GM12878 (cell line): Measurements from ENCODE around the gene TBC1D8. TPM values are rescaled to one million over a fixed set of nuclear protein-coding genes. Genes with fewer than 3 reads are reported as not detected.

Source experiments
- ATAC-seq: fragments of 200-7000 bp; cut with Tn5 transposase; 3 replicates; pipeline ENCODE4 v1.9.1; 2020; ENCODE audit warnings: mild to moderate bottlenecking, moderate library complexity
- BruUV-seq: library from RNA; stranded (reverse); fragments of 400-500 nt; replicated peaks from 2 replicates; lab custom pipeline; 2021; lab: Mats Ljungman, UMichigan
- CTCF ChIA-PET: fragments of 300-600 bp; sonication (Branson Sonifier 250); formaldehyde crosslinking; extraction: SDS; loops from one replicate; lab custom pipeline; 2021; ENCODE audit warnings: inconsistent platforms; lab: Yijun Ruan, JAX
- POLR2A ChIA-PET: fragments of 350-600 bp; formaldehyde crosslinking; extraction: SDS; loops from one replicate; lab custom pipeline; 2021; ENCODE audit warnings: inconsistent platforms; lab: Charles Lee
- RAD21 ChIA-PET: fragments of 300-600 bp; sonication (Branson Sonifier 250); formaldehyde crosslinking; loops from one replicate; lab custom pipeline; 2023; ENCODE audit warnings: antibody characterized with exemption; ENCODE audit not compliant: unreplicated experiment; lab: Charles Lee
- SMC1A ChIA-PET: fragments of 300-600 bp; sonication (Branson Sonifier 250); formaldehyde crosslinking; loops from one replicate; lab custom pipeline; 2023; ENCODE audit not compliant: unreplicated experiment, uncharacterized antibody; lab: Charles Lee
- DNase-seq: peaks from one replicate; pipeline ENCODE4 v3.0.0-alpha.2; 2011; ENCODE audit warnings: low read depth, low spot score
- FAIRE-seq: peaks from 3 replicates; lab custom pipeline; 2011; peaks lifted over from hg19 to GRCh38; lab: Jason Lieb, UNC
- H2AFZ ChIP-seq: 2 replicates; pipeline ENCODE4 v1.6.0; 2011; ENCODE audit warnings: low read depth, low read length, control low read depth; ENCODE audit not compliant: control insufficient read depth
- H3K27ac ChIP-seq: 2 replicates; pipeline ENCODE4 v1.5.1; 2011; ENCODE audit warnings: control low read depth; ENCODE audit not compliant: control insufficient read depth, insufficient read depth
- H3K27me3 ChIP-seq, 2 experiments: replicated peaks in 1 of 2; 2 replicates each; pipeline versions ENCODE4 v1.6.0 to v1.6.1; 2011; ENCODE audit warnings: low read length in 1 of 2; ENCODE audit not compliant: control insufficient read depth in 2 of 2, insufficient read depth in 2 of 2
- H3K36me3 ChIP-seq, 2 experiments: 2 replicates each; pipeline ENCODE4 v1.5.1; 2011; ENCODE audit warnings: low read length in 1 of 2; ENCODE audit not compliant: control insufficient read depth in 2 of 2, insufficient read depth in 2 of 2
- H3K4me1 ChIP-seq: 2 replicates; pipeline ENCODE4 v1.6.1; 2011; ENCODE audit warnings: mild to moderate bottlenecking, low read length, moderate library complexity, mixed read lengths; ENCODE audit not compliant: control insufficient read depth, insufficient read depth
- H3K4me2 ChIP-seq: 2 replicates; pipeline ENCODE4 v1.6.0; 2011; ENCODE audit warnings: control low read depth; ENCODE audit not compliant: control insufficient read depth, insufficient read depth
- H3K4me3 ChIP-seq: fragments of 200-600 bp; sonication (generic); 2 replicates; pipeline ENCODE4 v1.5.1; 2016
- H3K79me2 ChIP-seq: 2 replicates; pipeline ENCODE4 v1.6.0; 2011; ENCODE audit warnings: low read length; ENCODE audit not compliant: control insufficient read depth, insufficient read depth
- H3K9ac ChIP-seq: 2 replicates; pipeline ENCODE4 v1.8.0; 2011; ENCODE audit warnings: low read length, control low read depth, mixed read lengths; ENCODE audit not compliant: control insufficient read depth, insufficient read depth
- H3K9me3 ChIP-seq: replicated peaks from 3 replicates; pipeline ENCODE4 v1.5.1; 2011; ENCODE audit warnings: mild to moderate bottlenecking, low read length; ENCODE audit not compliant: control insufficient read depth, insufficient read depth
- H4K20me1 ChIP-seq: 2 replicates; pipeline ENCODE4 v1.6.0; 2011; ENCODE audit not compliant: control insufficient read depth, insufficient read depth
- BMI1 ChIP-seq: fragments of 450-650 bp; IDR thresholded peaks from 2 replicates; pipeline ENCODE4 v1.6.1; 2016; ENCODE audit warnings: mild to moderate bottlenecking, moderate library complexity, borderline replicate concordance
- EED ChIP-seq: sonication (generic); IDR thresholded peaks from 2 replicates; pipeline ENCODE4 v1.6.1; 2016; ENCODE audit warnings: antibody characterized with exemption, low read depth
- SMARCA5 ChIP-seq: fragments of 450-650 bp; IDR thresholded peaks from 2 replicates; pipeline ENCODE4 v1.6.1; 2017; ENCODE audit warnings: mild to moderate bottlenecking
- SPI1 ChIP-seq: IDR thresholded peaks from 2 replicates; pipeline ENCODE4 v1.6.1; 2011; ENCODE audit warnings: low read depth, mild to moderate bottlenecking, low read length, moderate library complexity, borderline replicate concordance; ENCODE audit not compliant: insufficient read depth
- SUZ12 ChIP-seq: fragments of 200-600 bp; sonication (generic); IDR thresholded peaks from one replicate; pipeline ENCODE4 v1.6.1; 2018; ENCODE audit warnings: antibody characterized with exemption, mild to moderate bottlenecking; ENCODE audit not compliant: unreplicated experiment
- WGBS: methylation state at CpG from one replicate; pipeline ENCODE4 v1.1.6; 2016; ENCODE audit warnings: low lambda C conversion rate; ENCODE audit not compliant: insufficient replicate concordance, insufficient coverage; ENCODE audit errors: missing lambda C conversion rate; 5-methylcytosine and 5-hydroxymethylcytosine counted together
- in situ Hi-C: fragments of 300-500 bp; cut with MboI; formaldehyde crosslinking; loops from 9 replicates; pipeline ENCODE4 v1.14.3; 2018; ENCODE audit warnings: mixed read lengths
- intact Hi-C: fragments of 100-400 bp; cut with micrococcal nuclease; formaldehyde crosslinking; loops from one replicate; pipeline ENCODE4 v1.14.2; 2022; ENCODE audit not compliant: unreplicated experiment
- polyA plus RNA-seq, 11 experiments: library from polyadenylated mRNA; depleted of rRNA in 4 of 11; unstranded in 6 of 11; stranded (reverse) in 5 of 11; fragments of >200 nt; fragmentation: Nextera tagmentation in 4 of 11; fragmentation: Illumina TruSeq in 1 of 11; extraction: Ambion mirVana in 4 of 11; extraction: Trizol in 1 of 11; gene quantifications; 1 replicate in 1 of 11; 2 replicates in 10 of 11; pipeline versions ENCODE4 v1.2.1 to v1.2.3, GENCODE V29; 2011 to 2016; ENCODE audit warnings: inconsistent platforms in 2 of 11, missing spikeins in 2 of 11, low read depth in 1 of 11
- total RNA-seq, 4 experiments: library from RNA; depleted of rRNA in 3 of 4; stranded (reverse); fragments of >200 nt in 3 of 4; fragmentation: Illumina TruSeq in 1 of 4; extraction: Trizol in 1 of 4; gene quantifications; 2 replicates each; pipeline versions ENCODE4 v1.2.1 to v1.2.3, GENCODE V29; 2013 to 2021

TBC1D8 gene
- total and polyA plus RNA-seq, 10 of the 15 experiments (the other 5 are each of a cell fraction or from before 2014, with no cell fraction given) = 0.80 to 4.9 (median 4.4) TPM

DNA sequence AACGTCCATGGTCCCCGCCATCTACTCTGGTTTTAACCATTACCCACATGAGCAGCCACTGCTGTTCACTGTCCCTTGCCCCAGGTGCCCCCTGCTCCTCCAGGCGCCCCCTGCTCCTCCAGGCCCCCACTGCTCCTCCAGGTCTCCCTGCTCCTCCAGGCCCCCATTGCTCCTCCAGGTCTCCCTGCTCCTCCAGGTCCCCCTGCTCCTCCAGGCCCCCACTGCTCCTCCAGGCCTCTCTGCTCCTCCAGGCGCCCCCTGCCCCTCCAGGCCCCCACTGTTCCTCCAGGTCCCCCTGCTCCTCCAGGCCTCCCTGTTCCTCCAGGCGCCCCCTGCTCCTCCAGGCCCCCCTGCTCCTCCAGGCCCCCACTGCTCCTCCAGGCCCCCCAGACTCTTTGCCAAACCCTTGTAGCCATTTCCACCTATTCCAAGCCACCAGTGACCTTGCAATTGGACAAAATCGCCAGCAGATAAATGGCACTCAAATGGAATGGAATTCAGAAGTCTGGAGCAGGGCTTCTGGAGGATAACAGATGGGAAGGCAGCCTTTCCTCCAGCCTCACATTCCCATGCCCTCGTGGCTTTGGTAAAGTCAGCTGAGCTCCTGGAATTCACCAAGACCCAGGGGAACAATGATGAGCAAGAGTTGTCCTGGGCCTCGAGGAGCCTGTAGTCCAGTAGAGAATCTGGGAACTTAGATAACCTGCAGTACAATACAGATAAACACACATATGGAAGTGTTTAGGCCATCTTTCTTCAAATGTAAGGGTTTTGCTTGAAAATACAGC, 162.4 kb downstream of the TBC1D8 start (continued):
- TF ChIP-seq SUZ12 (no peak), SPI1 (no peak), EED (no peak)

DNA sequence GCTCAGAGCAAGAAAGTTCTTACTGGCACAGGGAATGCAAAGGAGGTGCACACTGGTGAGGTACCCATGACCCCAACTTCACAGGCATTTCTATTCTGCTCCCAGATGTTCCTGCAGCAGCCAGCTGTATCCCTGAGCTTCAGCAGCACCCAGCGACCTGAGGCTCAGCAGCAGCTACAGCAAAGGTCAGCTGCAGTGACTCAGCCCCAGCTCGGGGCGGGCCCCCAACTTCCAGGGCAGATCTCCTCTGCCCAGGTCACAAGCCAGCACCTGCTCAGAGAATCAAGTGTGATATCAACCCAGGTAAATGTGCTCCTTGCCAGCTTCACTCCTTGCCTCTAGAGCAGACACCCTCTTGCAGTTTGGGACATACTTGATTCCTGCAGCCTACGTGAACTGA, 163.2 kb downstream of the TBC1D8 start:
- in situ Hi-C loops (loop anchor here (10.0 kb wide), 3 partner anchors 253 to 723 kb away; no protein-coding TSS in a partner anchor), intact Hi-C loops (loop anchor here (5.0 kb wide), 1 partner anchor 726 kb away; no protein-coding TSS in a partner anchor)
- DNase-seq = no peak
- no peak for TF ChIP-seq SMARCA5
- TF ChIP-seq BMI1 = no peak
- WGBS = 38% methylated on average over 4 of the region's 4 CpGs
- Histone ChIP-seq H3K79me2 (no peaks in the 10 kb centered on the region), H3K4me3 (no peak overlapping the region), H3K27ac (no peak overlapping the region), H2AFZ (no peak overlapping the region), H3K4me2 (no peak overlapping the region), H3K36me3 (no peaks in the 10 kb centered on the region), H3K4me1 (no peaks in the 10 kb centered on the region), H4K20me1 (no peaks in the 10 kb centered on the region), H3K9ac (no peak overlapping the region), H3K27me3 (no peaks in the 10 kb centered on the region), H3K9me3 (no peaks in the 10 kb centered on the region)
- RAD21 ChIA-PET = interaction anchor here (0.7 kb wide), 1 partner anchor 378 kb away, joined by 4 read pairs; no protein-coding TSS in a partner anchor
- FAIRE-seq = no peak
- ATAC-seq = no peak
- POLR2A ChIA-PET = no interaction called here
- SMC1A ChIA-PET = interaction anchor here (0.6 kb wide), 1 partner anchor 213 kb away, joined by 3 read pairs; no protein-coding TSS in a partner anchor
- CTCF ChIA-PET = interaction anchor here (1.1 to 6.5 kb wide), 3 partner anchors 11 to 725 kb away, joined by 3 to 73 read pairs (median 6); no protein-coding TSS in a partner anchor
- BruUV-seq = no TSS peak
